HG03175 (cell line): ENCODE data around the gene MBD2.

ENCODE experiments used
- ATAC-seq: cut with Tn5 transposase; IDR thresholded peaks from one replicate; pipeline ENCODE4 v1.9.1; 2021; ENCODE audit warnings: mild to moderate bottlenecking, moderate library complexity; ENCODE audit not compliant: unreplicated experiment

Gene MBD2

GRCh38 chr18:54203914-54204313, 20.6 kb downstream of the MBD2 start:
- ATAC-seq = no peak

- no peak for ATAC-seq
Measured at GRCh38 chr18:54202851-54203250, 21.6 kb downstream of the MBD2 start.

- ATAC-seq = no peak
Measured at GRCh38 chr18:54197747-54198411, 26.6 kb downstream of the MBD2 start.

- no peak for ATAC-seq
Measured at GRCh38 chr18:54193786-54194185, 30.7 kb downstream of the MBD2 start.

GRCh38 chr18:54192900-54193299, 31.6 kb downstream of the MBD2 start:
- no peak for ATAC-seq

GRCh38 chr18:54192415-54192814, 32.1 kb downstream of the MBD2 start:
- ATAC-seq = no peak

GRCh38 chr18:54191352-54191751, 33.1 kb downstream of the MBD2 start:
- ATAC-seq = no peak

GRCh38 chr18:54187372-54187771, 37.1 kb downstream of the MBD2 start:
- ATAC-seq = no peak

- ATAC-seq = no peak
Measured at GRCh38 chr18:54184836-54185235, 39.6 kb downstream of the MBD2 start.

- ATAC-seq = no peak
Measured at GRCh38 chr18:54183390-54183789, 41.1 kb downstream of the MBD2 start.

- no peak for ATAC-seq
Measured at GRCh38 chr18:54181856-54182602, 42.4 kb downstream of the MBD2 start.

- ATAC-seq = peak; percentile 58
Measured at GRCh38 chr18:54173980-54174630, 50.4 kb downstream of the MBD2 start.

- no peak for ATAC-seq
Measured at GRCh38 chr18:54173250-54173649, 51.2 kb downstream of the MBD2 start.

- ATAC-seq = no peak
Measured at GRCh38 chr18:54169431-54170403, 54.8 kb downstream of the MBD2 start.

GRCh38 chr18:54165450-54165849, 59.0 kb downstream of the MBD2 start:
- no peak for ATAC-seq

GRCh38 chr18:54163453-54163852, 61.0 kb downstream of the MBD2 start:
- no peak for ATAC-seq

GRCh38 chr18:54162431-54162830, 62.0 kb downstream of the MBD2 start:
- no peak for ATAC-seq

GRCh38 chr18:54161267-54161666, 63.2 kb downstream of the MBD2 start:
- ATAC-seq = no peak

- ATAC-seq = no peak
Measured at GRCh38 chr18:54159906-54160305, 64.6 kb downstream of the MBD2 start.

GRCh38 chr18:54157646-54158385, 66.7 kb downstream of the MBD2 start:
- ATAC-seq = no peak
